Measurements from ENCODE around the gene PDS5B.

Gene PDS5B

DNA sequence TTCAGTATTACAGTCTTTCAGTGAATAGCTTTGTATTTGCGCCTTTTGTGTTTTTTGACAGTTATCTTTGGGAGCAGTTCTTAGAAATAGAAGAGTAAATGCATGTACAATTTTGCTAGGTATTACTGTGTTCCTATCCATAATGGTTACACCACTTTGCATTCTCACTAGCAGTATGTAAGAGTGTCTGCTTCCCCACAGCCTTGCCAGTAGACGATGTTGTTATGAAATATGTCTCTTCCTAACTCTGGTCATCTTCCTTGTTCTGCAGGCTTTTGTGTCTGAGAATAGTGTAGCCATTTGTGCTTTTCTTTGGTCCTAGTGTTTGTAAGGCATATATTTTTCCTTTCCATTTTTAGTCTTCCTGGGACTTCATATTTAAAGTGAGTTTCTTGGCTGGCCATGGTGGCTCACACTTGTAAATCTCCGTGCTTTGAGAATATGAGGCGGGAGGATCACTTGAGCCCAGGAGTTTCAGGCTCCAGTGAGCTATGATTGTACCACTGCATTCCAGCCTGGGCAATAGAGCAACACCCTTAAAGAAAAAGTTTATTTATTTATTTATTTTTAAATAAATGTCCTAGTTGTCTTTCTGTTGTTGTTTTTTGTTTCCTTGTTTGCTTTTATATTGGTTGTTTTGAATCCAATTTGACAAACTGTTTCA is 140.3 kb downstream of the PDS5B start (continued):
- TF ChIP-seq, protein P1, sequence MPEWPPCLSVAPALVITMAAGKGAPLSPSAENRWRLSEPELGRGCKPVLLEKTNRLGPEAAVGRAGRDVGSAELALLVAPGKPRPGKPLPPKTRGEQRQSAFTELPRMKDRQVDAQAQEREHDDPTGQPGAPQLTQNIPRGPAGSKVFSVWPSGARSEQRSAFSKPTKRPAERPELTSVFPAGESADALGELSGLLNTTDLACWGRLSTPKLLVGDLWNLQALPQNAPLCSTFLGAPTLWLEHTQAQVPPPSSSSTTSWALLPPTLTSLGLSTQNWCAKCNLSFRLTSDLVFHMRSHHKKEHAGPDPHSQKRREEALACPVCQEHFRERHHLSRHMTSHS (tag by site-specific recombination; IDR thresholded peaks at IDR 0.05): no peak
- TF ChIP-seq ZNF239 (tag by site-specific recombination; IDR thresholded peaks at IDR 0.05) (no peak), ZNF214 (tag by site-specific recombination; IDR thresholded peaks at IDR 0.05; ENCODE audit: borderline replicate concordance) (no peak), ZBTB17 (tag by site-specific recombination; IDR thresholded peaks at IDR 0.05) (no peak), ZNF670 (tag by site-specific recombination; IDR thresholded peaks at IDR 0.05; ENCODE audit: low read depth) (no peak)
- TF ChIP-seq, protein P2, sequence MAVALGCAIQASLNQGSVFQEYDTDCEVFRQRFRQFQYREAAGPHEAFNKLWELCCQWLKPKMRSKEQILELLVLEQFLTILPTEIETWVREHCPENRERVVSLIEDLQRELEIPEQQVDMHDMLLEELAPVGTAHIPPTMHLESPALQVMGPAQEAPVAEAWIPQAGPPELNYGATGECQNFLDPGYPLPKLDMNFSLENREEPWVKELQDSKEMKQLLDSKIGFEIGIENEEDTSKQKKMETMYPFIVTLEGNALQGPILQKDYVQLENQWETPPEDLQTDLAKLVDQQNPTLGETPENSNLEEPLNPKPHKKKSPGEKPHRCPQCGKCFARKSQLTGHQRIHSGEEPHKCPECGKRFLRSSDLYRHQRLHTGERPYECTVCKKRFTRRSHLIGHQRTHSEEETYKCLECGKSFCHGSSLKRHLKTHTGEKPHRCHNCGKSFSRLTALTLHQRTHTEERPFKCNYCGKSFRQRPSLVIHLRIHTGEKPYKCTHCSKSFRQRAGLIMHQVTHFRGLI (tag by site-specific recombination; IDR thresholded peaks at IDR 0.05): no peak

DNA sequence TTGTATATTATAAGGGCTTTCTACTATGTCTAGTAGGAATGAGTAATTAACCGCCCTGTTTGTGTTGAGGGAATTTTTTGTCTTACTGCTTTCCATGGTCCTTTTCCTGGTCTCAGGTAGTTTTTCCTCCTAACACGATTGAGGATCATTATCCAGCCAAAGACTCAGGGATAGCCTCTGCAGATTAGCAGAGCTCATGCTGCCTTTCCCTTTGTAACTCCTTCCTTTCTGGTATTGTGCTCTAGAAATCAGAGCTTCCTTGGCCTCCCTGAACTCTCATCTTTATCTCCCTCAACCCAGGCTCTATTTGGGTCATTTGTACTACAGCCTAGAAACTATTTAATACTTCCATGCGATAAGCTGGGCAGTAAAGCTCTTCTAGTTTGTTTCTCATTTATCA is 142.1 kb downstream of the PDS5B start:
- H3K36me3 ChIP-seq (ENCODE audit: control insufficient read depth in 2 of 2, insufficient read depth in 1 of 2, low read length in 2 of 2): no peaks in the 10 kb centered on the region; a peak in 2 of 3 replicates
- TF ChIP-seq ZNF292 (tag by site-specific recombination; IDR thresholded peaks at IDR 0.05; ENCODE audit: borderline replicate concordance, low read depth) (no peak), ZNF169 (tag by site-specific recombination; IDR thresholded peaks at IDR 0.05) (no peak), ZNF610 (tag by site-specific recombination; IDR thresholded peaks at IDR 0.05; ENCODE audit: borderline replicate concordance) (no peak), ZNF830 (tag by site-specific recombination; IDR thresholded peaks at IDR 0.05; ENCODE audit: low read depth) (no peak), ZNF112 (tag by site-specific recombination; IDR thresholded peaks at IDR 0.05) (no peak), ZNF239 (tag by site-specific recombination; IDR thresholded peaks at IDR 0.05) (no peak), ZNF529 (tag by site-specific recombination; IDR thresholded peaks at IDR 0.05; ENCODE audit: insufficient replicate concordance) (no peak)
- TF ChIP-seq, protein P3, sequence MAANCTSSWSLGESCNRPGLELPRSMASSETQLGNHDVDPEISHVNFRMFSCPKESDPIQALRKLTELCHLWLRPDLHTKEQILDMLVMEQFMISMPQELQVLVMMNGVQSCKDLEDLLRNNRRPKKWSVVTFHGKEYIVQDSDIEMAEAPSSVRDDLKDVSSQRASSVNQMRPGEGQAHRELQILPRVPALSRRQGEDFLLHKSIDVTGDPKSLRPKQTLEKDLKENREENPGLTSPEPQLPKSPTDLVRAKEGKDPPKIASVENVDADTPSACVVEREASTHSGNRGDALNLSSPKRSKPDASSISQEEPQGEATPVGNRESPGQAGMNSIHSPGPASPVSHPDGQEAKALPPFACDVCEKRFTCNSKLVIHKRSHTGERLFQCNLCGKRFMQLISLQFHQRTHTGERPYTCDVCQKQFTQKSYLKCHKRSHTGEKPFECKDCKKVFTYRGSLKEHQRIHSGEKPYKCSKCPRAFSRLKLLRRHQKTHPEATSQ (tag by site-specific recombination; IDR thresholded peaks at IDR 0.05): no peak
- TF ChIP-seq, protein P4, sequence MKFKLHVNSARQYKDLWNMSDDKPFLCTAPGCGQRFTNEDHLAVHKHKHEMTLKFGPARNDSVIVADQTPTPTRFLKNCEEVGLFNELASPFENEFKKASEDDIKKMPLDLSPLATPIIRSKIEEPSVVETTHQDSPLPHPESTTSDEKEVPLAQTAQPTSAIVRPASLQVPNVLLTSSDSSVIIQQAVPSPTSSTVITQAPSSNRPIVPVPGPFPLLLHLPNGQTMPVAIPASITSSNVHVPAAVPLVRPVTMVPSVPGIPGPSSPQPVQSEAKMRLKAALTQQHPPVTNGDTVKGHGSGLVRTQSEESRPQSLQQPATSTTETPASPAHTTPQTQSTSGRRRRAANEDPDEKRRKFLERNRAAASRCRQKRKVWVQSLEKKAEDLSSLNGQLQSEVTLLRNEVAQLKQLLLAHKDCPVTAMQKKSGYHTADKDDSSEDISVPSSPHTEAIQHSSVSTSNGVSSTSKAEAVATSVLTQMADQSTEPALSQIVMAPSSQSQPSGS (tag by site-specific recombination; IDR thresholded peaks at IDR 0.05; ENCODE audit: low read depth): no peak
- TF ChIP-seq, protein P5, sequence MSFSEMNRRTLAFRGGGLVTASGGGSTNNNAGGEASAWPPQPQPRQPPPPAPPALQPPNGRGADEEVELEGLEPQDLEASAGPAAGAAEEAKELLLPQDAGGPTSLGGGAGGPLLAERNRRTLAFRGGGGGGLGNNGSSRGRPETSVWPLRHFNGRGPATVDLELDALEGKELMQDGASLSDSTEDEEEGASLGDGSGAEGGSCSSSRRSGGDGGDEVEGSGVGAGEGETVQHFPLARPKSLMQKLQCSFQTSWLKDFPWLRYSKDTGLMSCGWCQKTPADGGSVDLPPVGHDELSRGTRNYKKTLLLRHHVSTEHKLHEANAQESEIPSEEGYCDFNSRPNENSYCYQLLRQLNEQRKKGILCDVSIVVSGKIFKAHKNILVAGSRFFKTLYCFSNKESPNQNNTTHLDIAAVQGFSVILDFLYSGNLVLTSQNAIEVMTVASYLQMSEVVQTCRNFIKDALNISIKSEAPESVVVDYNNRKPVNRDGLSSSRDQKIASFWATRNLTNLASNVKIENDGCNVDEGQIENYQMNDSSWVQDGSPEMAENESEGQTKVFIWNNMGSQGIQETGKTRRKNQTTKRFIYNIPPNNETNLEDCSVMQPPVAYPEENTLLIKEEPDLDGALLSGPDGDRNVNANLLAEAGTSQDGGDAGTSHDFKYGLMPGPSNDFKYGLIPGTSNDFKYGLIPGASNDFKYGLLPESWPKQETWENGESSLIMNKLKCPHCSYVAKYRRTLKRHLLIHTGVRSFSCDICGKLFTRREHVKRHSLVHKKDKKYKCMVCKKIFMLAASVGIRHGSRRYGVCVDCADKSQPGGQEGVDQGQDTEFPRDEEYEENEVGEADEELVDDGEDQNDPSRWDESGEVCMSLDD (tag by site-specific recombination; IDR thresholded peaks at IDR 0.05): no peak
- H3K27ac ChIP-seq (ENCODE audit: extremely low read depth, low read depth, low read length): no peak overlapping the region
- no peaks in the 10 kb centered on the region for H3K4me1 ChIP-seq (ENCODE audit: control insufficient read depth, insufficient read depth, low read length)
- ChIA-PET POLR2A (no interaction called here), CTCF (no interaction called here)
- no peak overlapping the region for H3K4me3 ChIP-seq (ENCODE audit: low read depth, low read length)
- no peaks in the 10 kb centered on the region for H3K9me3 ChIP-seq (ENCODE audit: control insufficient read depth, insufficient read depth, low read depth, low read length)

All from HEK293 (cell line).